HCT116 (cell line): ENCODE results near the gene ELK4.

ENCODE experiments used
- ATF3 ChIP-seq: IDR thresholded peaks from 2 replicates; pipeline ENCODE4 v1.6.1; 2012
- CTCF ChIP-seq, 3 experiments: fragments of 200-600 bp in 1 of 3; sonication (generic) in 1 of 3; IDR thresholded peaks in 2 of 3; conservative IDR thresholded peaks in 1 of 3; 2 replicates each; pipeline ENCODE4 v1.5.1; 2012 to 2017; ENCODE audit warnings: low read depth in 2 of 3, low read length in 2 of 3, antibody characterized with exemption in 1 of 3, borderline replicate concordance in 1 of 3, control low read depth in 1 of 3, mild to moderate bottlenecking in 1 of 3, mixed read lengths in 1 of 3, mixed run types in 1 of 3, moderate library complexity in 1 of 3; ENCODE audit not compliant: insufficient read depth in 1 of 3
- EZH2 ChIP-seq: fragments of 200-600 bp; sonication (generic); IDR thresholded peaks from 2 replicates; pipeline ENCODE4 v1.6.1; 2017; ENCODE audit warnings: antibody characterized with exemption, mixed run types
- EZH2phosphoT487 ChIP-seq: fragments of 200-600 bp; IDR thresholded peaks from 2 replicates; pipeline ENCODE4 v1.6.1; 2018; ENCODE audit warnings: antibody characterized with exemption, borderline replicate concordance
- POLR2AphosphoS5 ChIP-seq: IDR thresholded peaks from 2 replicates; pipeline ENCODE4 v1.6.1; 2011; ENCODE audit warnings: mild to moderate bottlenecking, low read depth, low read length, moderate library complexity
- SP1 ChIP-seq: IDR thresholded peaks from 2 replicates; pipeline ENCODE4 v1.6.1; 2012; ENCODE audit warnings: low read depth
- YY1 ChIP-seq: IDR thresholded peaks from 2 replicates; pipeline ENCODE4 v1.6.1; 2011; ENCODE audit warnings: low read length, low read depth, moderate library complexity, mild to moderate bottlenecking; ENCODE audit not compliant: insufficient replicate concordance; ENCODE audit errors: extremely low read depth
- ZNF274 ChIP-seq: fragments of 200-500 bp; sonication (Bioruptor generic); IDR thresholded peaks from 2 replicates; pipeline ENCODE4 v1.6.1; 2014; ENCODE audit warnings: mild to moderate bottlenecking, low read depth, low read length, inconsistent platforms

DNA sequence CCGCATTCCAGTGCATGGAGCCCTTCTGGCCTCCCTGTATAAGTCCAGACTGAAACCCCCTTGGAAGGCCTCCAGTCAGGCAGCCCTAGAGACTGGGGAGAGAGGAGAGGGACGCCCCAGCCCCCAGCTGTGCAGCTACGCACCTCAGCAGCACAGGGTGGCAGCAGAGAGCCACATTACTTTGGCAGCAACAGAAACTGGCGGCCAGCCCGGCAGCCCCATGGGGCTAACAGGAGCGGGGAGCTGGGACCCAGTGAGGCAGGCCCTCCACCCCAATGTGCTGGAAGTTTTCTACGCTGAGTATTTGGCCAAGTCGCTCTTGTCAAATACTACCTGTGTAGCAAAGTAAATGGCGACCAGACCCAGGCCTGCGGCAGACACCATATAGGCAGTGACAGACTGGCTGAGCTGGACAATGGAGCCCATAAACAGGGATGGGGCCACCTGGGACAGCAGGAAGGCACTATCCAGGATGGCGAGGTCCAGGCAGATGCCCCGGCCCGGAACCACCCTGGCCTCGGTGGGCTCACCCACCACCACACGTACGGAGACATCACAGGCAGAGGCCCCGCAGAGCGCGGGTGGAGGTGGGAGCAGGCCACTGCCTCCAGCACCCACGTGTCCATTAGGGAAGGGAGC lies 27.3 kb upstream of the ELK4 start:
- TF ChIP-seq EZH2, result no peak
- no peak for TF ChIP-seq ATF3
- TF ChIP-seq CTCF (IDR thresholded peaks at IDR 0.05 in 2 of 3, conservative IDR thresholded peaks at IDR 0.05 in 1 of 3; ENCODE audit: borderline replicate concordance in 1 of 3, insufficient read depth in 1 of 3, low read depth in 2 of 3, low read length in 2 of 3), result peak; percentile 83 to 89 (median 88)
- no peak for TF ChIP-seq ZNF274
- no peak for TF ChIP-seq YY1
- TF ChIP-seq EZH2phosphoT487, result no peak
- TF ChIP-seq SP1, result no peak
- no peak for TF ChIP-seq POLR2AphosphoS5
